LNCAP (cell line): ENCODE measurements around the gene UBAC2.

Source experiments
- TF ChIP-seq, protein P1 (sequence below): fragments of 450-650 bp; IDR thresholded peaks from 2 replicates; pipeline ENCODE4 v1.5.1; 2017; ENCODE audit warnings: mild to moderate bottlenecking

UBAC2 gene

GRCh38 chr13:99208845-99209527 lies 8.3 kb downstream of the UBAC2 start:
- TF ChIP-seq, protein P1, sequence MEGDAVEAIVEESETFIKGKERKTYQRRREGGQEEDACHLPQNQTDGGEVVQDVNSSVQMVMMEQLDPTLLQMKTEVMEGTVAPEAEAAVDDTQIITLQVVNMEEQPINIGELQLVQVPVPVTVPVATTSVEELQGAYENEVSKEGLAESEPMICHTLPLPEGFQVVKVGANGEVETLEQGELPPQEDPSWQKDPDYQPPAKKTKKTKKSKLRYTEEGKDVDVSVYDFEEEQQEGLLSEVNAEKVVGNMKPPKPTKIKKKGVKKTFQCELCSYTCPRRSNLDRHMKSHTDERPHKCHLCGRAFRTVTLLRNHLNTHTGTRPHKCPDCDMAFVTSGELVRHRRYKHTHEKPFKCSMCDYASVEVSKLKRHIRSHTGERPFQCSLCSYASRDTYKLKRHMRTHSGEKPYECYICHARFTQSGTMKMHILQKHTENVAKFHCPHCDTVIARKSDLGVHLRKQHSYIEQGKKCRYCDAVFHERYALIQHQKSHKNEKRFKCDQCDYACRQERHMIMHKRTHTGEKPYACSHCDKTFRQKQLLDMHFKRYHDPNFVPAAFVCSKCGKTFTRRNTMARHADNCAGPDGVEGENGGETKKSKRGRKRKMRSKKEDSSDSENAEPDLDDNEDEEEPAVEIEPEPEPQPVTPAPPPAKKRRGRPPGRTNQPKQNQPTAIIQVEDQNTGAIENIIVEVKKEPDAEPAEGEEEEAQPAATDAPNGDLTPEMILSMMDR: no peak

GRCh38 chr13:99211421-99212035 lies 10.9 kb downstream of the UBAC2 start:
- TF ChIP-seq, protein P1: no peak

GRCh38 chr13:99214232-99214631 lies 13.6 kb downstream of the UBAC2 start:
- TF ChIP-seq, protein P1: no peak

GRCh38 chr13:99214731-99215130 lies 14.1 kb downstream of the UBAC2 start:
- TF ChIP-seq, protein P1: no peak

GRCh38 chr13:99215184-99215830 lies 14.7 kb downstream of the UBAC2 start:
- TF ChIP-seq, protein P1: no peak

GRCh38 chr13:99217461-99218110 lies 16.9 kb downstream of the UBAC2 start:
- TF ChIP-seq, protein P1: no peak

- TF ChIP-seq, protein P1: no peak
These were observed 17.5 kb downstream of the UBAC2 start for GRCh38 chr13:99218126-99218525.
